HEK293T (cell line): ENCODE data around the gene HMBS.
"Not testable (repeated sequence)": the region's sequence is repeated elsewhere in the genome, so short reads cannot be mapped to it uniquely, and the experiment has no call there.

Source experiments
- CTCF ChIA-PET: fragments of 350-600 bp; formaldehyde crosslinking; extraction: SDS; loops from one replicate; lab custom pipeline; 2021; ENCODE audit warnings: antibody characterized with exemption, inconsistent platforms; lab: Yijun Ruan, JAX
- POLR2A ChIA-PET: fragments of 350-600 bp; formaldehyde crosslinking; extraction: SDS; loops from one replicate; lab custom pipeline; 2020; ENCODE audit warnings: antibody characterized with exemption, inconsistent platforms; lab: Yijun Ruan, JAX
- DNase-seq: peaks from one replicate; pipeline ENCODE4 v3.0.0; 2012; ENCODE audit warnings: mixed read lengths; ENCODE audit errors: extremely low spot score
- ARNT ChIP-seq: fragments of 450-650 bp; IDR thresholded peaks from 2 replicates; pipeline ENCODE4 v1.6.1; 2017; ENCODE audit warnings: mild to moderate bottlenecking
- BHLHE40 ChIP-seq: fragments of 450-650 bp; IDR thresholded peaks from 2 replicates; pipeline ENCODE4 v1.6.1; 2016; ENCODE audit warnings: mild to moderate bottlenecking, moderate library complexity, borderline replicate concordance
- CTBP1 ChIP-seq: fragments of 450-650 bp; IDR thresholded peaks from 2 replicates; pipeline ENCODE4 v1.6.1; 2016; ENCODE audit warnings: borderline replicate concordance
- ELF4 ChIP-seq: fragments of 450-650 bp; IDR thresholded peaks from 2 replicates; pipeline ENCODE4 v1.6.1; 2017; ENCODE audit warnings: antibody characterized with exemption
- FOXA1 ChIP-seq: fragments of 450-650 bp; IDR thresholded peaks from 2 replicates; pipeline ENCODE4 v1.6.1; 2016; ENCODE audit warnings: mild to moderate bottlenecking
- FOXK2 ChIP-seq: fragments of 450-650 bp; IDR thresholded peaks from 2 replicates; pipeline ENCODE4 v1.6.1; 2016; ENCODE audit warnings: mild to moderate bottlenecking
- FOXM1 ChIP-seq: fragments of 450-650 bp; IDR thresholded peaks from 2 replicates; pipeline ENCODE4 v1.6.1; 2017; ENCODE audit warnings: mild to moderate bottlenecking, borderline replicate concordance
- HDGF ChIP-seq: fragments of 450-650 bp; IDR thresholded peaks from 2 replicates; pipeline ENCODE4 v1.6.1; 2017; ENCODE audit warnings: antibody characterized with exemption, borderline replicate concordance
- L3MBTL2 ChIP-seq: fragments of 450-650 bp; conservative IDR thresholded peaks from 2 replicates; pipeline ENCODE4 v1.6.1; 2016; ENCODE audit warnings: mild to moderate bottlenecking
- LEF1 ChIP-seq: fragments of 450-650 bp; IDR thresholded peaks from 2 replicates; pipeline ENCODE4 v1.6.1; 2017; ENCODE audit warnings: mild to moderate bottlenecking, borderline replicate concordance
- NFRKB ChIP-seq: fragments of 450-650 bp; IDR thresholded peaks from 2 replicates; pipeline ENCODE4 v1.6.1; 2016; ENCODE audit warnings: mild to moderate bottlenecking, moderate library complexity
- SP1 ChIP-seq: fragments of 450-650 bp; IDR thresholded peaks from 2 replicates; pipeline ENCODE4 v1.6.1; 2017
- SUZ12 ChIP-seq: fragments of 450-650 bp; IDR thresholded peaks from 2 replicates; pipeline ENCODE4 v1.6.1; 2016; ENCODE audit warnings: mild to moderate bottlenecking
- TARDBP ChIP-seq: fragments of 450-650 bp; IDR thresholded peaks from 2 replicates; pipeline ENCODE4 v1.6.1; 2016
- ZNF384 ChIP-seq: fragments of 450-650 bp; IDR thresholded peaks from 2 replicates; pipeline ENCODE4 v1.6.1; 2016
- TF ChIP-seq, protein P1 (sequence below): fragments of 450-650 bp; IDR thresholded peaks from 2 replicates; pipeline ENCODE4 v1.6.1; 2016

Gene HMBS

DNA sequence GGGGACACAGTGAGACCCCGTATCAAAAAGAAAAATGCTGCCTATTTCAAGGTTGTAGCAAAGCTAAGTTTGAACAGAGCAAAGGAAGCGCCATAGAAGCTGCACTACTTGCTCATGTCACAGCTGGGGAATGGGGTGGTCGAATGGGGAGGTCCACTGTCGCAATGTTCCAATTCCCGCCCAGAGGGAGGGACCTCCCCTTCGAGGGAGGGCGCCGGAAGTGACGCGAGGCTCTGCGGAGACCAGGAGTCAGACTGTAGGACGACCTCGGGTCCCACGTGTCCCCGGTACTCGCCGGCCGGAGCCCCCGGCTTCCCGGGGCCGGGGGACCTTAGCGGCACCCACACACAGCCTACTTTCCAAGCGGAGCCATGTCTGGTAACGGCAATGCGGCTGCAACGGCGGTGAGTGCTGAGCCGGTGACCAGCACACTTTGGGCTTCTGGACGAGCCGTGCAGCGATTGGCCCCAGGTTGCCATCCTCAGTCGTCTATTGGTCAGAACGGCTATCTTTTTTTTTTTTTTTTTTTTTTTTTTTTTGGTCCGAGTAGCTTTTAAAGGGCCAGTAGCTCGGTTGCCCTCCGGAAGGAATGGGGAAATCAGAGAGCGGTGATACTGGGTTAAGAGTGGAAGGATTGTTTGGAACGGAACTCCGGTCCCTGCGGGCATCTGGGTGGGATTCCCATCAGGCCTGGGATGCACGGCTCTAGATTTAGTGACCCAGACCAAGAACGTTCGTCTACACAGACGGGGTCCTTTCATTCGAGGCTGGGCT is at the start of gene HMBS:
Gene HMBS, plus strand, starts transcription at position 219 of the 774 bp plus-strand sequence. Its CDS starts 153 bp downstream, at position 372.
- peak; percentile 90 for DNase-seq
- POLR2A ChIA-PET: interaction anchor here (0.9 to 3.4 kb wide), 17 partner anchors 9 to 253 kb away, joined by 3 to 47 read pairs (median 4); partner anchors contain the start of genes C2CD2L, CBL, DPAGT1 and HINFP
- CTCF ChIA-PET: interaction anchor here (0.5 to 1.0 kb wide), 6 partner anchors 8 to 236 kb away, joined by 3 read pairs; partner anchors contain the start of gene DPAGT1
- TF ChIP-seq L3MBTL2 (peak; percentile 90), ELF4 (0 out of 2 replicates have a peak, but pooled peaks have one; percentile 32), ZNF384 (peak; percentile 99), SUZ12 (no peak), SP1 (no peak), CTBP1 (no peak)
- TF ChIP-seq, protein P1, sequence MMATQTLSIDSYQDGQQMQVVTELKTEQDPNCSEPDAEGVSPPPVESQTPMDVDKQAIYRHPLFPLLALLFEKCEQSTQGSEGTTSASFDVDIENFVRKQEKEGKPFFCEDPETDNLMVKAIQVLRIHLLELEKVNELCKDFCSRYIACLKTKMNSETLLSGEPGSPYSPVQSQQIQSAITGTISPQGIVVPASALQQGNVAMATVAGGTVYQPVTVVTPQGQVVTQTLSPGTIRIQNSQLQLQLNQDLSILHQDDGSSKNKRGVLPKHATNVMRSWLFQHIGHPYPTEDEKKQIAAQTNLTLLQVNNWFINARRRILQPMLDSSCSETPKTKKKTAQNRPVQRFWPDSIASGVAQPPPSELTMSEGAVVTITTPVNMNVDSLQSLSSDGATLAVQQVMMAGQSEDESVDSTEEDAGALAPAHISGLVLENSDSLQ: peak; percentile 53; the same call in 1 of the 2 replicates

DNA sequence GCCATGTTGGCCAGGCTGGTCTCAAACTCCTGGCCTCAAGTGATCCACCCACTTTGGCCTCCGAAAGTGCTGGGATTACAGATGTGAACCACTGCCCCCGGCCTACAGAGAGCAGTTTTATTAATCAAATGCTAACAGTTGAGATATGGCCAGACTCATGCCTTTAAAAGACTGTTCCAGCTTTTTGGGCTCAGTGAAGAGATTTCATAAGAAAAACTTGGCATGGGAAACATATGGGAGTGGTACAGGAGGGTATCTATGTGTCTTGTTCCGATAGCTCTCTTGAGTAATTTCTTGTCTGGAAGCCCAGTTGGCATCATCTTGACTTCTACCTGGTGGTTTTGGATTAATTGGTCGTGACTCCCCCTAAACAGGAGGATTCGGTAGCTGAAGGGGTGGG is 45.8 kb upstream of the HMBS start:
- DNase-seq: no peak
- TF ChIP-seq ZNF384 (no peak), ELF4 (no peak), L3MBTL2 (no peak)
- TF ChIP-seq, protein P1: no peak
- POLR2A ChIA-PET: no interaction called here
- CTCF ChIA-PET: no interaction called here

DNA sequence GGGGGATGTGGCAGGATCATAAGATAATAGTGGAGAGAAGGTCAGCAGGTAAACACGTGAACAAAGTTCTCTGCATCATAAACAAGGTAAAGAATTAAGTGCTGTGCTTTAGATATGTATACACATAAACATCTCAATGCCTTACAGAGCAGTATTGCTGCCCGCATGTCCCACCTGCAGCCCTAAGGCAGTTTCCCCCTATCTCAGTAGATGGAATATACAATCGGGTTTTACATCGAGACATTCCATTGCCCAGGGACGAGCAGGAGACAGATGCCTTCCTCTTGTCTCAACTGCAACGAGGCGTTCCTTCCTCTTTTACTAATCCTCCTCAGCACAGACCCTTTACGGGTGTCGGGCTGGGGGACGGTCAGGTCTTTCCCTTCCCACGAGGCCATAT is 45.2 kb upstream of the HMBS start:
- DNase-seq, POLR2A ChIA-PET, CTCF ChIA-PET: not testable (repeated sequence)

DNA sequence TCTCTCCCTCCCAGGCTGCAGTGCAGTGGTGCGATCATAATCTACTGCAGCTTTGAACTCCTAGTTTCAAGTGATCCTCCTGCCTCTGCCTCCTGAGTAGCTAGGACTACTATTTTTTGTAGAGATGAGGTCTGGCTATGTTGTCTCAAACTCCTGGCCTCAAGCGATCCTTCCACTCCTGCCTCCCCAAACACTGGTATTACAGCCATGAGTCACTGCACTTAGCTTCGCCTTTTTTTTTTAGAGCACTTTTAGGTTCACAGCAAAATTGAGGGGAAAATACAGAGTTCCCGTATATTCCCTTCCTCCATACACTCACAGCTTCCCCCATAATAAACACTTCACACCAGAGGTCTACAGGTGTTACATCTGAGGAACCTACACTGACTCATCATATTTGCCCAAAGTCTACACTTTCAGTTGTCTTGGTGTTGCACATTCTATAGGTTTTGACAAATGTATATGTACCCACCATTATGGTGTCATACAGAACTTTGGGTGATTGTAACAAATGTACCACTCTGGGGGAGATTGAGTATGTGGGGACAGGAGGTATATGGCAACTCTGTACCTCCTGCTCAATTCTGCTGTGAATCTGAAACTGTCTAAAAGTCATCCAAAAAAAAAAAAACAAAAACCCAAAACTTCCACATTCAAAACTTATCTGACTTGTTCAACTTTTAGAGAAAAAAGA is 42.7 kb upstream of the HMBS start:
- DNase-seq: no peak
- POLR2A ChIA-PET: no interaction called here
- CTCF ChIA-PET: no interaction called here
- TF ChIP-seq ZNF384 (no peak), FOXA1 (no peak), SP1 (no peak), L3MBTL2 (no peak), ARNT (no peak), FOXM1 (no peak), SUZ12 (no peak), NFRKB (no peak), ELF4 (no peak), HDGF (no peak), FOXK2 (no peak), TARDBP (no peak), CTBP1 (no peak), LEF1 (no peak), BHLHE40 (no peak)
- TF ChIP-seq, protein P1: no peak

DNA sequence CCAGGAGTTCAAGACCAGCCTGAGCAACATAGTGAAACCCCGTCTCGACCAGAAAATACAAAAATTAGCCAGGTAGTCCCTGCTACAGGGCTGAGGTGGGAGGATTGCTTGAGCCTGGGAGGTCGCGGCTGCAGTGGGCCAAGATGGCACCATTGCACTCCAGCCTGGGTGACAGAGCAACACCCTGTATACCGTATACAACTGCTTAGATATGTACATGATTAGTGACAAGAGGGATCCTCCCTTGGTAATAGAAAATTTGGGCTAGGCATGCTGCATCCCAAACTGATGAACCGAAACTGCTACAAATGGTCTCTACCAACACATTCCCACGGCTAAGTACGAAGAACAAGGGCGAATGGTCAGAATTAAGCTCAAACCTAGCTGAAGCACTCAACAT is 41.8 kb upstream of the HMBS start:
- POLR2A ChIA-PET: interaction anchor here (1.4 kb wide), 1 partner anchor 19 kb away, joined by 3 read pairs; no protein-coding TSS in a partner anchor
- DNase-seq: no peak
- TF ChIP-seq SP1 (no peak), FOXM1 (no peak), FOXK2 (no peak), LEF1 (no peak), BHLHE40 (no peak), HDGF (no peak), ZNF384 (no peak), SUZ12 (no peak), L3MBTL2 (no peak), FOXA1 (no peak), NFRKB (no peak), ARNT (no peak), ELF4 (no peak), CTBP1 (no peak), TARDBP (no peak)
- TF ChIP-seq, protein P1: no peak
- CTCF ChIA-PET: interaction anchor here (1.0 kb wide), 1 partner anchor 12 kb away, joined by 6 read pairs; the partner anchor contains the start of gene SLC37A4
